ENCODE data around the gene TMEM9. TPM values are rescaled to one million over a fixed set of nuclear protein-coding genes. Genes with fewer than 3 reads are reported as not detected.
A peak's percentile ranks its signal among the peaks of the same experiment; 100 is the strongest.

TMEM9 gene
- total and polyA plus RNA-seq, 2 of the 8 experiments (the other 6 are each of a cell fraction or from before 2014, with no cell fraction given): 79.9 to 181 TPM

DNA sequence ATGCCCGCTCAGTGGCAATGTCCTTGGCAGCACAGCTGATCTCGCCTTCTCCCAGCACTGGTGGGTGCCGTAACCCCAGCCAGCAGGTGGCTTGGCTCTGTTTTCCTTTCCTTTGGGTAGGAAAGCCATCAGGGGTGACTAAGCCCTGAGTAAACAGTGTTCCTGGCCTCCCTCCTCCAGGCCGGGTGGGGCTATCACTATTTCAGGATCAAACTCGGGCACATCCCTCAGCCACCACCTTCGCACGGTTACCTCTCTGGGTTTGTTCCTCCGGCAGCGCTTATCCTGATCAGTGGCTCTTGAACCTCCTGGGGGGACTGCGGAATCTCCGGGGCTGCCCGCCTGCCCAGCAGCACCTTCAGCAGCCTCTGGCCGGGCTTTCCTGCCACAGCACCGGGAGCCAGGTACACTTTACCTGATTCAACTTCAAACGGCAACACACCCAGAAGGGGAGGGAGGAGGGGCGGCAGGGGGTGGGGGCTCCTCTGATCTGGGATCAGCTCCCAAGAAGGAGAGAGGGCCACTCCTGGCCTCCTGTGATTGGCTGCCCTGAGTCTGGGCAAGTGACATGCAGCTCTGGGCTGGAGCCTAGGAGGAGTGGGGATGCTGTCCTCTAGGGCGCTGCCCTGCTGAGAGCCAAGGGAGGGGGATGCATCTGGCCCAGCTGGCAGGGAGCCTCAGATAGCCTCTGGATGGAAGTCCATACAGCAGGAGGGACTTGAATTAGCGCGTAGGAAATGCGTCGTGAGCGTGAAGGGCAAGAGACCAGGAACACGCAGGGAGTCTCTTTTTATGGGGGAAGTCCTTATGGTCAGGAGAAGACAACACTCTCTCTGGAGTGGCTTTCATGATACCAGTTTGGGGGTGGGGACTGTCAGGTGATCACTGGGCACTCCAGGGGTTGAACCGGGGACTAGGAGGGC, 27.2 kb downstream of the TMEM9 start, which contains the start of gene ASCL5:
Gene ASCL5, minus strand, starts transcription at position 353 of the 923 bp plus-strand sequence. CDS start 11,812 bp downstream, outside the sequence.
- H3K23me2 ChIP-seq (ENCODE audit: low read depth, low read length): no peaks in the 10 kb centered on the region
- H2BK120ac ChIP-seq (replicated peaks; ENCODE audit: low read depth, low read length): no peak within 1 kb of the TSS
- DNase-seq (ENCODE audit: low read depth in 1 of 2, low spot score in 2 of 2) (peak in 1 of 2 experiments; percentile 67), FAIRE-seq (no peak)
- H2AFZ ChIP-seq (ENCODE audit: low read length): peak within 1 kb of the TSS; percentile 74; the same call in 1 of the 2 replicates
- H3K9me3 ChIP-seq (ENCODE audit: insufficient read depth in 2 of 2, low read depth in 1 of 2, low read length in 1 of 2): no peaks in the 10 kb centered on the region
- no peak within 1 kb of the TSS for H2AK5ac ChIP-seq (ENCODE audit: low read depth, low read length)
- no peaks in the 10 kb centered on the region for H3K79me2 ChIP-seq (ENCODE audit: control insufficient read depth in 1 of 2, insufficient read depth in 2 of 2, low read length in 2 of 2)
- no peaks in the 10 kb centered on the region for H3K36me3 ChIP-seq (ENCODE audit: control insufficient read depth in 2 of 4, insufficient read depth in 4 of 4, low read length in 3 of 4)
- TF ChIP-seq HDAC2 (IDR thresholded peaks at IDR 0.05; ENCODE audit: borderline replicate concordance in 1 of 2, low read depth in 2 of 2, low read length in 2 of 2) (no peak), SIN3A (conservative IDR thresholded peaks at IDR 0.05 in 1 of 2, IDR thresholded peaks at IDR 0.05 in 1 of 2; ENCODE audit: low read depth in 1 of 2, low read length in 2 of 2) (no peak), RBBP5 (IDR thresholded peaks at IDR 0.05; ENCODE audit: borderline replicate concordance, low read depth, low read length) (peak; percentile 49; the same call in 1 of the 2 replicates)
- 0 out of 2 replicates have a peak within 1 kb of the TSS, but pooled peaks have one; percentile 9 for H2BK12ac ChIP-seq (ENCODE audit: low read depth, low read length)
- POLR2A ChIA-PET (ENCODE audit: partially characterized antibody): interaction anchor here (1.0 to 4.3 kb wide), 4 partner anchors 8 to 27 kb away, joined by 3 to 13 read pairs (median 4); partner anchors contain the start of gene TMEM9
- H3K14ac ChIP-seq (ENCODE audit: insufficient read length): no peak within 1 kb of the TSS
- peak within 1 kb of the TSS; percentile 51 for H3K18ac ChIP-seq (ENCODE audit: extremely low read depth, low read length)
- no peak within 1 kb of the TSS for H3K27ac ChIP-seq (ENCODE audit: low read depth, low read length)
- no peak within 1 kb of the TSS for H4K5ac ChIP-seq (ENCODE audit: insufficient read length, low read depth, low read length)
- no peaks in the 10 kb centered on the region for H4K20me1 ChIP-seq (replicated peaks in 1 of 2; ENCODE audit: control insufficient read depth in 1 of 2, insufficient read depth in 2 of 2, low read length in 2 of 2)
- no peaks in the 10 kb centered on the region for H3K79me1 ChIP-seq (ENCODE audit: low read depth, low read length)
- WGBS, 2 experiments (ENCODE audit: extremely low coverage in 1 of 2, insufficient coverage in 1 of 2, insufficient read length in 1 of 2, insufficient replicate concordance in 2 of 2, low coverage in 1 of 2, low lambda C conversion rate in 2 of 2, missing lambda C conversion rate in 1 of 2): 63% methylated on average over 21 of the region's 24 CpGs; no CpG with 5 or more reads in 1 of the 2 experiments
- H4K8ac ChIP-seq (ENCODE audit: extremely low read depth, insufficient read depth, low read length): no peak within 1 kb of the TSS
- H4K91ac ChIP-seq (replicated peaks; ENCODE audit: insufficient read length, low read length): no peak within 1 kb of the TSS
- peaks cover 3 to 11% (median 9%) of the 10 kb centered on the region in 4 experiments for H3K4me1 ChIP-seq (replicated peaks in 1 of 4; ENCODE audit: control insufficient read depth in 3 of 4, insufficient read depth in 4 of 4, low read length in 3 of 4)
- H3K4me2 ChIP-seq (ENCODE audit: insufficient read depth in 1 of 2, low read depth in 2 of 2, low read length in 2 of 2): peak within 1 kb of the TSS; percentile 1 to 58; a peak in 3 of 4 replicates
- peak within 1 kb of the TSS; percentile 61; the same call in 1 of the 2 replicates for H2BK15ac ChIP-seq (ENCODE audit: low read length)
- no peak within 1 kb of the TSS for H2BK5ac ChIP-seq (ENCODE audit: low read depth, low read length)
- no peak within 1 kb of the TSS for H2BK20ac ChIP-seq (ENCODE audit: low read length)
- no peak within 1 kb of the TSS for H3K23ac ChIP-seq (ENCODE audit: insufficient read length)
- no peak within 1 kb of the TSS for H3K9ac ChIP-seq (replicated peaks in 1 of 4; ENCODE audit: extremely low read depth in 1 of 4, low read depth in 3 of 4, low read length in 3 of 4)
- peak within 1 kb of the TSS in 1 of 4 experiments; percentile 35; a peak in 1 of 8 replicates for H3K4me3 ChIP-seq (ENCODE audit: extremely low read depth in 1 of 4, insufficient read depth in 2 of 4, low read depth in 3 of 4, low read length in 4 of 4)
- peak within 1 kb of the TSS; percentile 17 for H3K56ac ChIP-seq (replicated peaks; ENCODE audit: insufficient read length, low read depth, low read length)
- H3K27me3 ChIP-seq (replicated peaks in 1 of 4; ENCODE audit: control insufficient read depth in 3 of 4, extremely low read depth in 1 of 4, insufficient read depth in 3 of 4, low read length in 3 of 4): no peaks in the 10 kb centered on the region; a peak in 1 of 7 replicates
- peak within 1 kb of the TSS; percentile 57 for H3K4ac ChIP-seq (replicated peaks; ENCODE audit: insufficient read length, low read depth, low read length)
- CTCF ChIA-PET (ENCODE audit: partially characterized antibody): interaction anchor here (1.0 to 4.9 kb wide), 10 partner anchors 11 to 178 kb away, joined by 3 to 17 read pairs (median 3); no protein-coding TSS in a partner anchor
